T-helper 1 cell treated with Interleukin-12 subunit alpha and Interleukin-12 subunit beta and Interleukin-4 antibody, amounts not matched to agents 30 ng/mL and 1 ng/mL, for 36 hours (primary cell): Measurements from ENCODE around the gene IL1RAPL1. TPM values are rescaled to one million over a fixed set of nuclear protein-coding genes. Genes with fewer than 3 reads are reported as not detected.

Source experiments
- intact Hi-C: fragments of 100-400 bp; cut with micrococcal nuclease; formaldehyde crosslinking; loops from one replicate; pipeline ENCODE4 v1.15.1; 2024
- total RNA-seq: library from RNA; stranded (reverse); gene quantifications from 2 replicates; pipeline ENCODE4 v1.2.3, GENCODE V29; 2022

The IL1RAPL1 gene
- total RNA-seq, 1 donor from 2014 or later = not detected

GRCh38 chrX:28966331-28966730, 379.1 kb downstream of the IL1RAPL1 start:
- intact Hi-C loops = no loop called here

- intact Hi-C loops = no loop called here
These were observed 381.9 kb downstream of the IL1RAPL1 start for GRCh38 chrX:28969126-28969525.

- intact Hi-C loops = no loop called here
These were observed 392.6 kb downstream of the IL1RAPL1 start for GRCh38 chrX:28979877-28980276.

GRCh38 chrX:28981952-28982351, 394.7 kb downstream of the IL1RAPL1 start:
- intact Hi-C loops = no loop called here

GRCh38 chrX:28988246-28988645, 401.0 kb downstream of the IL1RAPL1 start:
- intact Hi-C loops = no loop called here

GRCh38 chrX:28997706-28998463, 410.6 kb downstream of the IL1RAPL1 start:
- intact Hi-C loops = no loop called here

- intact Hi-C loops = no loop called here
These were observed 411.4 kb downstream of the IL1RAPL1 start for GRCh38 chrX:28998609-28999135.

- intact Hi-C loops = no loop called here
These were observed 425.6 kb downstream of the IL1RAPL1 start for GRCh38 chrX:29012867-29013266.

- intact Hi-C loops = no loop called here
These were observed 436.0 kb downstream of the IL1RAPL1 start for GRCh38 chrX:29023207-29023606.

- intact Hi-C loops = no loop called here
These were observed 437.6 kb downstream of the IL1RAPL1 start for GRCh38 chrX:29024871-29025270.

- intact Hi-C loops = no loop called here
These were observed 452.3 kb downstream of the IL1RAPL1 start for GRCh38 chrX:29039501-29039900.

- intact Hi-C loops = no loop called here
These were observed 452.9 kb downstream of the IL1RAPL1 start for GRCh38 chrX:29040160-29040559.

- intact Hi-C loops = no loop called here
These were observed 455.1 kb downstream of the IL1RAPL1 start for GRCh38 chrX:29042341-29042740.

GRCh38 chrX:29043746-29044145, 456.5 kb downstream of the IL1RAPL1 start:
- intact Hi-C loops = no loop called here

GRCh38 chrX:29044423-29045184, 457.4 kb downstream of the IL1RAPL1 start:
- intact Hi-C loops = no loop called here

- intact Hi-C loops = no loop called here
These were observed 478.2 kb downstream of the IL1RAPL1 start for GRCh38 chrX:29065477-29065876.

GRCh38 chrX:29066516-29066915, 479.3 kb downstream of the IL1RAPL1 start:
- intact Hi-C loops = no loop called here

- intact Hi-C loops = no loop called here
These were observed 480.1 kb downstream of the IL1RAPL1 start for GRCh38 chrX:29067351-29067750.

GRCh38 chrX:29071525-29072320, 484.5 kb downstream of the IL1RAPL1 start:
- intact Hi-C loops = no loop called here

- intact Hi-C loops = no loop called here
These were observed 495.3 kb downstream of the IL1RAPL1 start for GRCh38 chrX:29082558-29082957.

GRCh38 chrX:29083823-29084222, 496.6 kb downstream of the IL1RAPL1 start:
- intact Hi-C loops = no loop called here

- intact Hi-C loops = no loop called here
These were observed 503.6 kb downstream of the IL1RAPL1 start for GRCh38 chrX:29090811-29091210.
